HG02759 (cell line): ENCODE measurements around the gene DDX39B.
"Not testable (repeated sequence)": the region's sequence is repeated elsewhere in the genome, so short reads cannot be mapped to it uniquely, and the experiment has no call there.

ENCODE experiments used
- ATAC-seq: cut with Tn5 transposase; IDR thresholded peaks from one replicate; pipeline ENCODE4 v1.9.1; 2021; ENCODE audit warnings: mild to moderate bottlenecking, moderate library complexity; ENCODE audit not compliant: unreplicated experiment

The DDX39B gene

DNA sequence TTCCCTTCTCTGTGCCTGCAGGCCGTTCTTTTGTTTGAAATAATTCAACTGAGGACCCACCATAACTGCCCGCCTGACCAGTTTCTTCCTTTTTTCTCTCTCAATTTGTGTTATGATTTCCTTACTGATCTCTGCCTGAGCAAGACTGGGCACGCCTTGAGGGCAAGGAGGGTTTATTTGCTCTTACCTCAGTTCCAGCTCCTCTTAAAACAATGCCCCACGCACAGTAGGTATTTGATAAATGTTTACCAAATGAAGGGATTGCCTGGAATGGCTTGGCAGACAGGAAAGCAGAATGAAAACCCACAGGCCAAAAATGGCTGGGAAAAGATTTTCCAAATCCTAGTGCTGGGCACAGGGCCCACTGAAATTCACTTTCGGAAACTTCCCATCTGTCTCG lies 54.1 kb downstream of the DDX39B start:
- ATAC-seq: not testable (repeated sequence)

- not testable (repeated sequence) for ATAC-seq
These were observed 55.6 kb downstream of the DDX39B start for GRCh38 chr6:31486065-31486837.

GRCh38 chr6:31485055-31485454 lies 56.7 kb downstream of the DDX39B start:
- no peak for ATAC-seq

- no peak for ATAC-seq
These were observed 58.4 kb downstream of the DDX39B start for GRCh38 chr6:31483392-31483791.

GRCh38 chr6:31480574-31480973 lies 61.2 kb downstream of the DDX39B start:
- no peak for ATAC-seq
